Islet of Langerhans (tissue), 1 donor: ENCODE results near the gene LRP1.

Experiments
- FAIRE-seq: peaks from one replicate; lab custom pipeline; 2011; peaks lifted over from hg19 to GRCh38; lab: Jason Lieb, UNC

LRP1 gene

GRCh38 chr12:57157588-57158173 lies 29.4 kb downstream of the LRP1 start:
- no peak for FAIRE-seq

GRCh38 chr12:57158186-57158585 lies 29.9 kb downstream of the LRP1 start:
- FAIRE-seq: no peak

GRCh38 chr12:57158665-57159064 lies 30.4 kb downstream of the LRP1 start:
- no peak for FAIRE-seq

DNA sequence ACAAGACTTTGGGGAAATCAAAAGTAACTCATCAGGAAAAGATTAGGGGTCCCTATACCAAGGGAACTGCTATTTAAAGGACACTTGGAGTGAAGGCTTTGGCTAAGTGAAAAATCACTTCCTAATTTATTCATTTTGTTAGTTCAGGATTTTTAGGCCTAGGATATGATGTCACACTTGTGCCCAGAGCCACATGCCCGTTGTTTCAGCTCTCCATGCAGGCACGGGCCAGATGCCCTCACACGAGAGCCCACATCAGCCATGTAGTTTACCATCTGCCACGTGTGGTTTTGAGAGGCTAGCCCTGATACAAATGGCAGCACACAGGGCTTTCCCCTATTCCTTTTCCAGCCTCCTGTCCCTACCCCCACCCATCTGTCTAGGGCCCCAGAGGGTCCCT lies 31.0 kb downstream of the LRP1 start:
- no peak for FAIRE-seq

DNA sequence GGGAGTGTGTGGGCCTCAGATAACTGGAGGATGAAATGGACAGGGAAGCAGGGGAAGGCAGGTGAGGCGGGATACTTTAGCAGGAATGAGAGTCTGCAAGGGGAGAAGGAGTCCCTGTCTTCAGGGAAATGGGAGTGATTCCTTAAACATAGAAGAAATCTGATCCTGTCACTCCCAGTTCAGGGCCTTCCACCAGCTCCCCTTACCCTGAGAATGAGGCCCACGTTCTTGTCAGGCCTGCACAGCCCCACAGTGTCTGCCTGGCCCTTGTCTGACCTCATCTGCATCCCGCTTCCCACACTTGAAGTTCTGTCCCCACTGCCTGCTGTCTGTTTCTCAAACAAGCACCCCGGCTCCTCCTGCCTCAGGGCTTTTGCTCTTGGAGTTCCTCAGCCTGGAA lies 31.8 kb downstream of the LRP1 start:
- no peak for FAIRE-seq

DNA sequence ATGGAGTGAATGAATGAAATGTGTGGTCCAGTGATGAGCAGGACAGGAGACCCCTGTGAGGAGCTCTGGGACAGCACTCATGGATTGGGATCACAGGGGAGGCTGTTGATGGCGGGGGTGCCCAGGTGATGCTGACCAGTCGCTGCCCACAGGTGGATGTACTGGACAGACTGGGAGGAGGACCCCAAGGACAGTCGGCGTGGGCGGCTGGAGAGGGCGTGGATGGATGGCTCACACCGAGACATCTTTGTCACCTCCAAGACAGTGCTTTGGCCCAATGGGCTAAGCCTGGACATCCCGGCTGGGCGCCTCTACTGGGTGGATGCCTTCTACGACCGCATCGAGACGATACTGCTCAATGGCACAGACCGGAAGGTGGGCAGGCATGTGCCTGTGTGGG lies 32.5 kb downstream of the LRP1 start:
- FAIRE-seq: no peak

DNA sequence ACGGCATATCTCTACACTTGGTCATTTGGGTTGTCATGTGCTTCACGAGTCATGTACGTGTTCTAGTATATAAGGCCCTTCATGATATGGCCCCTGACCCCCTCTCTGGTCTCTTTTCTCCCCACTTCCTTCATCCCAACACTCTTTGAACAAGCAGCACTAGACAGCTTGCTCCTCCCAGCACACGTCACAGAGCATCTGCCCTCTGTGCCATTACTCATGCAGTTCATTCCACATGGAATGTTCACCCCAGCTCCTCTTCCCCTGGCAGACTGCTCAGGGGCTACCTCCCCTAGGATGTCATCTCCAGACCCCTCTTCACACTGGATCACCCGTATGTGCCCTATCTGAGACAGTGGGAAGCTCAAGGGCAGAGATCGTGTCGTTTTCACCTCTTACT lies 33.2 kb downstream of the LRP1 start:
- FAIRE-seq: no peak

DNA sequence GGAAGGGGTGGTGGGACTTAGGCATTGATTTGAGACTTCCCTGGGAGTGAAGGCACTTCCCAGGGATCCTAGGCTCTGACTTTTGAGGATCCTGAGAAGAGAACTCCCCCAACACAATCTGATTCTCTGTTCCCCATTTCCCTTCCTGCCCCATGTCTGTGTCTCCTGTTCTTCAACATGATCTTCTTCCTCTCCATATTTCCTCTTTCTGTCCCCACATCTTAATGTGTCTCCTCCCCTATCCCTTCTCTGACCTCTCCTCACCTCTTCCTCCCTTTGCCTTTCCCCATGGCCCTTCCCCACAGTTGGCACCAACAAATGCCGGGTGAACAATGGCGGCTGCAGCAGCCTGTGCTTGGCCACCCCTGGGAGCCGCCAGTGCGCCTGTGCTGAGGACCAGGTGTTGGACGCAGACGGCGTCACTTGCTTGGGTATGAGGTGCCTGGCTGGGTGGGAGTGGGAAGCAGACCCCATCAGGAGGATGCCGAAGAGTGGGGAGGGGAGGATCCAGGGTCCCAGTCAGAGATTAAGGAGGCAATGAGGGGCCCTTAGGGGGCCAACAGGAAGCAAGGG lies 34.4 kb downstream of the LRP1 start:
- no peak for FAIRE-seq

DNA sequence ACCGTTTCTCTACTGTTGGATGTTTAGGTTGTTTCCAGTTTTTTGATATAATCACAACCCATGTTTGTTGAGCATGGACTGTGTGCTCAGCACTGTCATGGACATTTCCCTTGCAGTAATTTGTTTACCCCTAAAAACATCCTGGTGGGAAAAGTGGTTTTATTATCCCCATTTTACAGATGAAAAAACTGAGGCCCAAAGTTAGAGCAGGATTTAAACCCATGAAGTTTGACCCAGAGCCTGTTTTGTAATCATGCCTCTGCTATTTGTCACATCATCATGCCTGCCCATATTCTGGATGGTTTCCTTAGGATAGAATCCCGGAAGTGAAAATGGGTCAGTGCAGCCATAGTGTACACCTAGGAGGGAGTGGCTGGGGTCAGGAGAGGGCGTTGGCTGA lies 36.2 kb downstream of the LRP1 start:
- FAIRE-seq: no peak

DNA sequence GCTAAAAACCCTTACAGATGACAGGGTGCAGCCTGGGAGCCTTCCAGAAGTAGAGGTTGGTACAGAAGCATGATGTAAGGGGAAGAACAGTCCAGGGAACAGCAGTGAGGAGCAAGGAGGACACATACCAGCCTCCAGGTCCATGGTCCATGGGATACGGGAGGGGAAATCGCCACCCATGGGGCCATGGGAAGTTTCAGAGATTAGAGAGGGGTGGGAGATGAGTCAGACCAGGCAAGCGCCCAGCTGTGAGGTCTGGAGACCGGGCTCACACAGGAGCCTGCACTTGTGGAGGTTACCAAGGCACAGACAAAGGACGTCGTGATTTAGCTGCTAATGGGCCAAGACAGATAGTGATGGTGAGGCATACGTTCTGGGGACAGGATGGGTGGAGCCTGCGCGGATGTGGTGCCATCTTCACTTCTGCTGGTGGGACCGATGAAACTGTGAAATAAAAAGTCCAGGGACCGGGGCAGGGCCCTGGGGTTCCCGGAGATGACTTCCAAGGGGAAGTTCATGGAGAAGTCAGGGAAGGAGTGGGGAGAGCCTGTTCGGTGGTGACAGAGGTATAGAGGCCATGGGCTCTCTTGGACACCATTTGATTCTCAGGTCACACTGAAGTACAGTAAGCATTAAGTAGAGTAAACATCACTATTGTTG lies 36.8 kb downstream of the LRP1 start:
- FAIRE-seq: no peak

- FAIRE-seq: no peak
Measured at GRCh38 chr12:57165741-57166140, 37.5 kb downstream of the LRP1 start.

- FAIRE-seq: no peak
Measured at GRCh38 chr12:57166971-57167371, 38.7 kb downstream of the LRP1 start.

GRCh38 chr12:57168058-57168457 lies 39.8 kb downstream of the LRP1 start:
- FAIRE-seq: no peak

GRCh38 chr12:57169046-57169795 lies 40.9 kb downstream of the LRP1 start:
- FAIRE-seq: no peak

DNA sequence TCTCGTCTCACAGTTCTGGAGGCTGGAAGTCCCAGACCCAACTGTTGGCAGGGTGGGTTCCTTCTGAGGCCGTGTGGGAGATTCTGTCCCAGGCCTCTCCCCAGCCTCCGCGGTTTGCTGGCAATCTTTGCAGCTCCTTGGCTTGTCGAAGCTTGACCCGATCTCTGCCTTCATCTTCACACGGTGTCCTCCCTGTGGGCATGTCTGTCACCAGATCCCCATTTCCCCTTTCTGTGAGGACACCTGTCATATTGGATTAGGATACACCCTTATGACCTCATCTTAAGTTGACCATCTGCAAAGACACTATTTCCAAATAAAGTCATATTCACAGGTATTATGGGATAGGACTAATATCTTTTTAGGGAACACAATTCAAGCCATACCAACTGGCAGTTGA lies 41.7 kb downstream of the LRP1 start:
- FAIRE-seq: no peak

DNA sequence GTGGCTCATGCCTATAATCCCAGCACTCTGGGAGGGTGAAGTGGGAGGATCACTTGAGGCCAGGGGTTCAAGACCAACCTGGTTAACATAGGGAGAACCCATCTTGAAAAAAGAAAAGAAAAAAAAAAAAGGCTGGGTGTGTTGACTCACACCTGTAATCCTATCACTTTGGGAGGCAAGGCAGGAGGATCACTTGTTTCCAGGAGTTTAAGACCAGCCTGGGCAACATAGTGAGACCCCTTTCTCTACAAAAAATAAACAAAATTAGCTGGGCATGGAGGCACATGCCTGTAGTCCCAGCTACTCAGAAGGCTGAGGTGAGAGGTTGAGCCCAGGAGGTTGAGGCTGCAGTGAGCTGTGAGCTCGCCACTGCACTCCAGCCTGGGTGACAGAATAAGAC lies 42.1 kb downstream of the LRP1 start:
- FAIRE-seq: no peak

DNA sequence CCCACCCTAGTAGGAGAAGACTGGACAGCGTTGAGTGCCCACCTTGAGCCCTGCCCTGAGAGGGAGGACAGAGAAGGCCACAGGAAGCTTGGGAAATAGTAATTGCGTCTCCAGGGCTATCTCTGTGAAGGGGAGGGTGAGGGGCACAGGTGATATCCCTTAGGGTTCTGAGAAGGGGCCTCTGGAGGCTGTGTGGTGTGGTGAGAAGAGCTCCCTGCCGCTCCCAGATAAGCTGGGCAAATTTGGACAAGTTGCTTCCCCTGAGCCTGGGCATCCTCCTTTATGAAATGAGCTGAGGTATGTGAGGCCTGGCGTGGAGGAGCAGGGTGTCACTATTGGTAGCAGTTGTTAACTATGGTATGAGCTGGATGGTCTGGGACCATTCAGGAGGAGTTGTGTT lies 42.6 kb downstream of the LRP1 start:
- FAIRE-seq: no peak

GRCh38 chr12:57171668-57172067 lies 43.4 kb downstream of the LRP1 start:
- no peak for FAIRE-seq

DNA sequence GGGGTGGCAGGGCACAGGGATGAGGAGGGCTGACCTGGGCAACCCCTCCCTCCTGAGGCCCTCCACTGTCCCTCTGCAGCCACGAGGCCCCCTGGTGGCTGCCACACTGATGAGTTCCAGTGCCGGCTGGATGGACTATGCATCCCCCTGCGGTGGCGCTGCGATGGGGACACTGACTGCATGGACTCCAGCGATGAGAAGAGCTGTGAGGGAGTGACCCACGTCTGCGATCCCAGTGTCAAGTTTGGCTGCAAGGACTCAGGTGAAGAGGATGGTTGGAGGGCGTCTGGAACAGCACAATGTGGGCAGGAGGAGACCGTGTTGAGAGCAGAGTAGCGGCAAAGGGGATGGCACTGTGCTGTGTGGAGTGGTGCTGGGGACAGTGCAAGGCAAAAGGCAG lies 44.8 kb downstream of the LRP1 start:
- FAIRE-seq: no peak

- no peak for FAIRE-seq
Measured at GRCh38 chr12:57173683-57174082, 45.4 kb downstream of the LRP1 start.

GRCh38 chr12:57175428-57176138 lies 47.3 kb downstream of the LRP1 start:
- no peak for FAIRE-seq

DNA sequence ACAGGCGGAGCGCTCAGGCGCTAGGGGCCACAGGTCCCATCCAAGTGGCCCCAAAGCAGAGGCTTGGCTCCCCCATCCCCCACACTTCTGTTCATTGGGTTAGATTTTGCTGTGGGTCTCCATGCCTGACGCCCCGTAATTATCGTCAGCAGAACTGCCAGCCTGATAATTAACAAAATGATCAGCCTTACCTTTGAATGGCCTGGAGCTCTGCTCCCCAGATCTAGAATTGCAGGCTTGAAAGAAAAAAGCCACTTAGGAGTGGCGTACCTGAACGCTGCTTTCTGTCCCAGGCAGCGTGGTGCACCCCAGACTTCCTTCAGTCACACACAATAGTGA lies 47.8 kb downstream of the LRP1 start:
- no peak for FAIRE-seq

DNA sequence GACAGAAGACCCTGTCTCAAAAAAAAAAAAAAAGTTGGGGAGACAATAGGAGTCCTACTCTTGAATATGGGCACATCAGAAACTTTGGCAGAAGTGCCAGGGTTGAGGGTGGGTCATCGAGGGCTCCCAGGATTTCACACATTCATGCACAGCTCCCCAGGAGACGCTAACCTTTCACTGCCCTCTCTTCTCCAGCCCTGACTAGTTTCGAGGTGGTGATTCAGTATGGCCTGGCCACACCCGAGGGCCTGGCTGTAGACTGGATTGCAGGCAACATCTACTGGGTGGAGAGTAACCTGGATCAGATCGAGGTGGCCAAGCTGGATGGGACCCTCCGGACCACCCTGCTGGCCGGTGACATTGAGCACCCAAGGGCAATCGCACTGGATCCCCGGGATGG lies 48.6 kb downstream of the LRP1 start:
- FAIRE-seq: no peak
